ENCODE measurements around the gene SIX5.

Gene SIX5

GRCh38 chr19:45792470-45793177 lies 23.6 kb upstream of the SIX5 start, which contains the start of gene DMWD:
Gene DMWD (minus strand): TSS chr19:45792845. CDS start chr19:45792756, 89 bp downstream.
- peak; percentile 94 for DNase-seq (ENCODE audit: low read depth, low spot score)

GRCh38 chr19:45791744-45792469 lies 22.9 kb upstream of the SIX5 start:
- no peak for DNase-seq (ENCODE audit: low read depth, low spot score)

GRCh38 chr19:45790942-45791341 lies 21.9 kb upstream of the SIX5 start:
- DNase-seq (ENCODE audit: low read depth, low spot score): no peak

DNA sequence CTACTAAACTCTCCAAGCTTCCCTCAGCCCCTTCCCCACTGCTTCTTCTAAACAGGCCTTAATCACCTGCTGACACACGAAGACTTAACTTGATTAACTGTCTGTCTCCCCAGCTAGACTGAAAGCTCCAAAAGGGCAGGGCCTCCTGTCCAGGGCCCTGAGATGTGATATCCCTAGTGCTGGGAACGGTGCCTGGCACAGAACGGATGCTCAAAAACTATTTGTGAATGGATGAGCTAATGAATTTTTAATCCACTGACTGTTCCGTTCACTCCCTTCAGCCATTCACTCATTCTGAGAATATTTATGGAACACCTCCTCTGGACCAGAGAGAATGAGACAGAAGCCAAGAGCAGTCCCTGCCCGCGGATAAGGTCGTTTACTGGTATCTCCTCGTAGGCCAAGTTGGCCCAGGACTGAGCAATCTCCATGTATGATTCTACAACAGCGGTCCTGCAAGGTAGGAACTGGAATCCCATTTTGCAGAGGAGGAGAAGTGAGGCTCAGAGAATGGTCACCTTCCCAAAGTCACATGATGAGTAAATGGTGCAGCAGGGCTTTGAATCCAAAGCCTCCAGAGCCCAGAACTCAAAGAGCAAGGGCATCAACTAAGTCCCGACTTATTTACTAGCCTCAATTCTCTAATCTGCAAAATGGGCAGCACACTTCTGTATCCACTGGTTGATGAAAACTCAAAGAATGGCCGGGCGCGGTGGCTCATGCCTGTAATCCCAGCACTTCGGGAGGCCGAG lies 20.2 kb upstream of the SIX5 start:
- no peak for DNase-seq (ENCODE audit: low read depth, low spot score)

DNA sequence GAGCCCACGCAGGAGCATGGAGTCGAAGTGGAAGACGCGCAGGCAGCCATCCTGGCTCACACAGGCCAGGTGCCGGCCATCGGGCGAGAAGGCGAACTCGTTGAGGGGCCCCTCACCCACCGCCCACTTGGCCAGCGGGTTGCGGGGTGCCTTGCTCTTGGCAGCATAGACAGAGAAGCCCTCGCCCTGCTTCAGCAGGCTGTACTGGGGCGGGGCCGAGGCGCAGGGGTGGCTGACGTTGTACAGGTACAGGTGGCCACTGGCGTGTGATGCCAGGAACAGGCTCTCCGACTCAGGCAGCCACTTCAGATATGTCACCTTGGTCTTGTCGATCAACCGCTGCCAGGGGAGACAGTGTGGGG lies 17.5 kb upstream of the SIX5 start:
- DNase-seq (ENCODE audit: low read depth, low spot score): no peak

DNA sequence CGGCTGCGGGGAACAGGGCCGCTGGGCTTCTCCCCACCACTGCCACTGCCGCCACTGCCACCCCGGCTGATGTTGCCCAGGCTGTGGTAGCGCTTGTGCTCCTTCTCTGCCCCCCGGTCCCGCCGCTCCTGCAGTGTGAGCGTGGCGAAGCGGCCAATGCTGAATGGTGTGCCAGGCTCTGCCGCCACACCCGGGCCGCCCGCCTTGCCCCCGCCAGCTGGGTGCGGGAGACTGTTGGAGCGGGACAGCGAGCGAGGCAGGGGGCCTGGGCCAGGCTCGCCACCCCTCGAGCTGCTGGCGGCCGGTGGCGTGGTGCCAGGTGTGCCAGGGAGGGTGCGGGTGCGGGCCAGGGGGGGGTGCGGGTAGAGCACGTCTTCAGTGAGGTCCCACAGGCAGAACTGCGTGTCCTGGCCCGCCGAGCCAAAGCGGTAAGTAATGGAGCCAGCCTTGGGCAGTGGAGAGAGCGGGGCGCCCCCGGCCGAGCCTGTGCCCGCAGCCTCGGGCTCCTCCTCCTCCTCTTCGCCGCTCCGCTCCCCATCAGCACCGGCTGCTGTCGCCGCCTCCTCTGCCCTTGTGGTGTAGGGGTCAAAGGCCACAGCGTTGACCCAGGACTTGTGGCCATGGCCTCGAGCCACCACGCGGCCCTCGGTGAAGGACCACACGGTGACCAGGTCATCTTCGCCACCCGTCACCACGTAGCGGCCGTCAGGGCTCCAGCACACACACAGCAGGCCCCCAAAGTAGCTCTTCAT lies 16.9 kb upstream of the SIX5 start:
- no peak for DNase-seq (ENCODE audit: low read depth, low spot score)

DNA sequence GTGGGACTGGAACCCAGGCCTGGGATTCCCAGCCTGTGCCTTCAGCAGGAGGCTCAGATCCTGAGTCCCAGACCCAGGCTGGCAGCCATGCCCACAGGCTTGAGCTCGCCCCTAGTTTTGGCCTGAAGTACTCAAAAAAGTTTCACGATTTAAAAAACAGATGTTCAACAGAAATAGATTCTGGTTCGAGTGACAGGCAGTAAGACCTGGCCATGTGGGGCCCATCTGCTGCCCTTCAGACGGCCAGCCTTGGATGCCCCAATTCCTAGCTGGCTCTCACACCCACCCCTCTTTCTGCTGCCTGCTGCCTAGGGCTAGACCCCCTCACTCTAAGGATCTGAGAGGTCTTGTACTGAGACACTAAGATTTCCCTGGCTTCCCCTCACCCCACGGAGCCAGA lies 16.0 kb upstream of the SIX5 start:
- no peak for DNase-seq (ENCODE audit: low read depth, low spot score)

DNA sequence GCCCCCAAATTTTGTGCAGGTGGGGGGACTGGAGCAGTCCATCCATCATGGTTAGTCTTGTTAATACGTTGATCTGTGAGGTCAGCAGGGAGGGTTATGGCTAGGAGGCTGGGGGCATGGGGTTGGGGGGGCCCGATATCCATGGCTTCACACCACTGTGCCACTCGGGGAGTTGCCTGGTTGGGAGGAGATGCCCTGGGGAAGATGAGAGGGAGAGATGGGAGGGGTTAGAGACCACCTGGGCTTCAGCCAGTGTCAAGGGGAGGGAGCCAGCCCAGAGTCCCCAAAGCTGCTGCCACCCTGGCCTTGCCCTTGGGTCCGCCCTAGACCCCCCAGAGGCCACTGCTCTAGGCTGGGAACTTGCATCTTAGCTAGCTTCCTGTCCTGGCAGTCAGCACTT lies 15.0 kb upstream of the SIX5 start:
- DNase-seq (ENCODE audit: low read depth, low spot score): no peak

GRCh38 chr19:45782820-45783785 lies 14.1 kb upstream of the SIX5 start:
- DNase-seq (ENCODE audit: low read depth, low spot score): no peak

DNA sequence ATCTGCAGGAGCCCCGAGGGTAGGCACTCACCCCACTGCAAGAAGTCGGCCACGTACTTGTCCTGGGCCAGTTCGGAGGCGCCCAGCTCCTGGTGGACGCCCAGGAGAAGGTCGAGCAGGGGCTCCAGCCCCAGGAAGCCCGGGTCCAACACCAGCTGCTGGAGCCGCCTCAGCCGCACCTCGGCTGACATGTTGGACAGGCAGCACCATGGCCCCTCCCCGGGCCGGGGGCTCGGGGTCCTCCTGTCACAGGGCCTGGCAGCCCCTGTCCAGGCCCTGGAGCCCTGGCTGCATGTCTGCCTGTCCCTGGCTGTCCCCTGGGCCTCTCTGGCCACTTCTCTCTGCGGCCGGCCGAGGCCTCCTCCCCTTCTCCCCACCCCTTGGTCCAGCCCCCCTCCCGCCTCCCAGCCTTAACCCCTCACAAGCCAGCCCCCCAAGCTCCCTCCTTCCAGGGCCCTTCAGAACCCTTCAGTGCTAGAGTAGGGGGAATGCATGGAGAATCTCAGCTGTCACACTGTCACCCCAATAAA lies 13.2 kb upstream of the SIX5 start, which contains the start of gene DMPK:
Gene DMPK, minus strand, starts transcription at position 329 of the 530 bp plus-strand sequence. Its CDS starts 138 bp downstream, at position 191.
- no peak for DNase-seq (ENCODE audit: low read depth, low spot score)

DNA sequence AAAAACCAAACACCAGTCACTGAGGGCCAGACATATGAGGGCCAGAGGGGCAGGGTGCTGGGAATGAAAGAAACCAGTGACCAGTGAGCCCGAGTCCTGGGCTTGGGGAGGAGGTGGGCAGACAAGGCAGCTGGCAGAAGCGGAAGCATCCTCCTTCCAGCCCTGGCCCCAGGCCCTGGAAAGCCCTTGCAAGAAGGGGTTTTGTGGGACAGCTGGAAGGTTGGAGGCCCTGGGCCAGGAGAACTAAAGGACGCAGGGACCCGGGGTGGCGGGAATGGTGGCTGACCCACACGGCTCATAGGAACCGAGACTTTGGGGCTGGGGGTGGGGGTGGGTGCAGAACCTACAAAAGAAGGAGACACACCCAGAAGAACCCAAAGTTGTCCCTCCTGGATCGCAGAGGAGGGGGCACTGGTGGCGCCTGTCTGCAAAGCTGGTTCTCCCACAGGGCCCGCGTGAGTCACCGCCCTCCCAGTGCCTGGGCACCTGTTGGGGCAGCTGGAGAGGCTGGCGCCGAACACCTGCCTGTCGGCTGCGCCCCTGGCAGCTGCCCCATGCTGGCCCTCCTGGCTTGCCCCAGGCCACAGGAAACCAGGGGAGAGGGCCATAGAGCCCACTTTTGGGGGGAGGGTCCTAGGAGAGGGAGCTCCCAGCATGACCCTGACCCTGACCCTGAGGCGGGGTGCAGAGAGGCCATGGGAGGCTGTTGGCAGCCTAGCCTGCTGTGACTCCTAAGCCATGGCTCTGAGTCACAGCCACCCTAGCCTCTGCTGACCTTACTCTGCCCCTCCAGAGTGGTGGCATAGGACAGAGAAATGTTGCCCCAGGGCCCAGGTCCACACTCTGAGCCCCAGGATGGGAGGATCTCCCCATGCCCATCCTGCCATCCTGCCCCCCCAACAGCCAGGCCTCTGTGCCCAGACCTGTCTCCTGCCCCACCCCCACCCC lies 12.4 kb upstream of the SIX5 start:
- no peak for DNase-seq (ENCODE audit: low read depth, low spot score)

- DNase-seq (ENCODE audit: low read depth, low spot score): no peak
Measured at GRCh38 chr19:45780448-45781213, 11.6 kb upstream of the SIX5 start.

GRCh38 chr19:45780146-45780447 lies 11.0 kb upstream of the SIX5 start:
- no peak for DNase-seq (ENCODE audit: low read depth, low spot score)

DNA sequence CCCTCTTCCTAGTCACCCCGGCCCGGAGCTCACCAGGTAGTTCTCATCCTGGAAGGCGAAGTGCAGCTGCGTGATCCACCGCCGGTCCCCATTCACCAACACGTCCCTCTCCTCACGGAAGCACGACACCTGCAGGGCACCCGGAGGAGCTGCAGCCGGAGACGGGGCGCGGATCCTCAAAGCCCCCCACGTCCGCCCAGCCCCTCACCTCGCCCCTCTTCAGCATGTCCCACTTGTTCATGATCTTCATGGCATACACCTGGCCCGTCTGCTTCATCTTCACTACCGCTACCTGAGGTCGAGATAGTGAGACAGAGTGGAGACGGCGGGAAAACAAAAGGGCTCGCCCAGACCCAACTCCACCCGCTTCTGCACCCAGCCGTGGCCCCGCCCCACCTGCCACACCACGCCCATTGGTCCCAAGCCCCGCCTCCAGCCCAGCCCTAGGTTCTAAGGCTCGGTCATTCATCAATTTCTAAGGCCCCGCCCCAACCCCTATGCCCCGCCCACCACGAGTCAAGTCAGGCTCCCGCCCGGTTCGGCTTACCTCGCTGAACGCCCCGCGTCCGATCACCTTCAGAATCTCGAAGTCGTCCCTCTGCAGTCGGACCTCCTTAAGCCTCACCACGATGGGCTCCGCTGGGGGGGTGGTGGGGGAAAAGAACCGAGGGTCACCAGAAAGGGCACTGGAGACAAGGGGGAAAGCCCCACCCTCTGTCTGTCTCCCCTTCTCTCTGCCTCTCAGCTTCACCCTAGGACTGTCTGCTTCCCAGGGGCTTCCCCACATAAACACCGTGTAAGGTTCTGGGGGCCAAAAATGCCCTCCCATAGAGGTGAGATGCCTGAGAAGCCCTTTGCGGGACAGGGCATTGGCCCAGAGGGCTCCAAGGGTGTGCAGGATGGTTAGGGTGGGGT lies 10.4 kb upstream of the SIX5 start:
- no peak for DNase-seq (ENCODE audit: low read depth, low spot score)

- DNase-seq (ENCODE audit: low read depth, low spot score): no peak
Measured at GRCh38 chr19:45778010-45778661, 9.1 kb upstream of the SIX5 start.

DNA sequence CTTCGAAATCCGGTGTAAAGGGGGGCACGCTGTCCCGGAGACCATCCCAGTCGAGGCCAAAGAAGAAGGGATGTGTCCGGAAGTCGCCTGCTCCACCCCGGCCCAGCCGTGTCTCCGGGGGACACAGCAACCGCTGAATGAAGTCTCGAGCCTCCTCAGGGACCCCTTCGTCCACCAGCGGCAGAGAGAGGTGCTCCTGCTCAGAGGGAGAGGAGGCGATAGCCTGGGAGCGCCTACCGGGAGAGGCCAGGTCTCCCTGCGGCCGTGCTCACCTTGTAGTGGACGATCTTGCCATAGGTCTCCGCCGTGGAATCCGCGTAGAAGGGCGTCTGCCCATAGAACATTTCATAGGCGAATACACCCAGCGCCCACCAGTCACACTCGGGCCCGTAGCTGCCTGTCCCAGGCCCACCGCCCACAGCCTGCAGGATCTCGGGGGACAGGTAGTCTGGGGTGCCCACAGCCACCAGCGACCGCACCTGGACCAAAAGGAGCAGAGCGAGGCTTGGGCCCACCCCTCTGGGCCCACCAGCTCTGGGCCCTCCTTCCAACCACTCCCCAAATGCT lies 8.4 kb upstream of the SIX5 start:
- DNase-seq (ENCODE audit: low read depth, low spot score): no peak

DNA sequence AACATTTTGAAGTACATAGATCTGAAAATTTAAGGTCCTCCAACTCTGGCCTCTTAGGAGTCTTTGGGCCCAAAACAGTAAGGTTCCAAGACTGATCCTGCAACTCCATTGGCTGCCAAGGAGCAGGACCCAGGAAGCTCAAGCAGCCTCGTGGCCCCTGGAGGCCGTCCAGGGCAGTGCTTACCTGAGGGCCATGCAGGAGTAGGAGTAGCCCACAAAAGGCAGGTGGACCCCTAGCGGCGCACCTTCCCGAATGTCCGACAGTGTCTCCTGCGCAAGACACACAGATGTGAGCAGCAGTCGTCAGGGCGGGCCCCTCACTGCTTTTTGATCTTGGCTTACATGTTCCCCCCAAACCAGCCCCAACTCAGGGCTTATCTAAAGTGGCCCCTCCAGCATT lies 5.7 kb upstream of the SIX5 start:
- no peak for DNase-seq (ENCODE audit: low read depth, low spot score)

Measured in brain pericyte (primary cell).